BE2C (cell line): ENCODE measurements around the gene HEXD.
"Not testable (repeated sequence)": the region's sequence is repeated elsewhere in the genome, so short reads cannot be mapped to it uniquely, and the experiment has no call there.

Source experiments
- DNase-seq: peaks from one replicate; pipeline ENCODE4 v3.0.0-alpha.2; 2020
- H3K27me3 ChIP-seq: fragments of 250-450 bp; sonication (Bioruptor Pico); 2 replicates; pipeline ENCODE4 v1.5.1; 2020; ENCODE audit warnings: mild to moderate bottlenecking
- H3K36me3 ChIP-seq: fragments of 250-450 bp; sonication (Bioruptor Pico); 2 replicates; pipeline ENCODE4 v1.5.1; 2020; ENCODE audit warnings: mild to moderate bottlenecking
- H3K4me1 ChIP-seq: fragments of 250-450 bp; sonication (Bioruptor Pico); 2 replicates; pipeline ENCODE4 v1.5.1; 2020
- H3K4me3 ChIP-seq: 2 replicates; pipeline ENCODE4 v1.5.1; 2011; ENCODE audit warnings: low read depth, low read length
- H3K9me3 ChIP-seq: fragments of 250-450 bp; sonication (Bioruptor Pico); 2 replicates; pipeline ENCODE4 v1.5.1; 2020
- CTCF ChIP-seq: IDR thresholded peaks from 2 replicates; pipeline ENCODE4 v1.5.1; 2012; ENCODE audit warnings: mild to moderate bottlenecking, low read depth, low read length

The HEXD gene

GRCh38 chr17:82458179-82458884 is 40.2 kb downstream of the HEXD start, which contains the start of gene NARF:
Gene NARF, plus strand, starts transcription at chr17:82458741. Its CDS starts 63 bp downstream, at chr17:82458804.
- TF ChIP-seq CTCF, result no peak

GRCh38 chr17:82458885-82459424 is 40.8 kb downstream of the HEXD start:
- no peak for TF ChIP-seq CTCF
- no peaks in the 10 kb centered on the region for H3K9me3 ChIP-seq
- peak overlapping the region; percentile 92 for H3K4me3 ChIP-seq
- peaks cover 3% of the 10 kb centered on the region; the same call in 1 of the 2 replicates for H3K4me1 ChIP-seq
- H3K36me3 ChIP-seq, result peaks cover 23% of the 10 kb centered on the region
- no peaks in the 10 kb centered on the region for H3K27me3 ChIP-seq
- no peak for DNase-seq

More at GRCh38 chr17:82458179-82458884, 40.2 kb downstream of the HEXD start, which contains the start of gene NARF:
- H3K4me3 ChIP-seq, result peak within 1 kb of the TSS; percentile 92
- H3K9me3 ChIP-seq, result no peaks in the 10 kb centered on the region
- peaks cover 19% of the 10 kb centered on the region for H3K36me3 ChIP-seq
- no peaks in the 10 kb centered on the region for H3K27me3 ChIP-seq
- DNase-seq, result peak; percentile 99
- peaks cover 3% of the 10 kb centered on the region; the same call in 1 of the 2 replicates for H3K4me1 ChIP-seq

GRCh38 chr17:82459936-82460335 is 41.8 kb downstream of the HEXD start:
- H3K36me3 ChIP-seq, result peaks cover 33% of the 10 kb centered on the region
- H3K9me3 ChIP-seq, H3K27me3 ChIP-seq, DNase-seq, H3K4me3 ChIP-seq, H3K4me1 ChIP-seq: not testable (repeated sequence)

GRCh38 chr17:82461827-82462524 is 43.8 kb downstream of the HEXD start:
- TF ChIP-seq CTCF, result no peak
- Histone ChIP-seq H3K36me3 (peaks cover 41% of the 10 kb centered on the region), H3K9me3 (no peaks in the 10 kb centered on the region), H3K27me3 (no peaks in the 10 kb centered on the region), H3K4me3 (no peak overlapping the region), H3K4me1 (peaks cover 3% of the 10 kb centered on the region; the same call in 1 of the 2 replicates)
- DNase-seq, result no peak

- Histone ChIP-seq H3K4me1 (no peaks in the 10 kb centered on the region), H3K4me3 (no peak overlapping the region), H3K9me3 (no peaks in the 10 kb centered on the region), H3K36me3 (peaks cover 44% of the 10 kb centered on the region), H3K27me3 (no peaks in the 10 kb centered on the region)
- TF ChIP-seq CTCF, result no peak
- DNase-seq, result no peak
These were observed 45.2 kb downstream of the HEXD start for GRCh38 chr17:82463391-82463790.

- DNase-seq, result no peak
- TF ChIP-seq CTCF, result no peak
- Histone ChIP-seq H3K4me3 (no peak overlapping the region), H3K9me3 (no peaks in the 10 kb centered on the region), H3K27me3 (no peaks in the 10 kb centered on the region), H3K36me3 (peaks cover 49% of the 10 kb centered on the region), H3K4me1 (no peaks in the 10 kb centered on the region)
These were observed 45.9 kb downstream of the HEXD start for GRCh38 chr17:82463925-82464566.
